ENCODE data around the gene TTLL9. TPM values are rescaled to one million over a fixed set of nuclear protein-coding genes. Genes with fewer than 3 reads are reported as not detected.

TTLL9 gene
- total RNA-seq = 1 to 10 TPM; 2.8 to 3.7 (median 3.1) TPM

GRCh38 chr20:31869942-31870725, at the start of gene TTLL9, which contains the start of gene DUSP15:
TSS of gene TTLL9 (plus strand) at chr20:31870634. CDS start at chr20:31871127, 493 bp downstream.
TSS of gene DUSP15 (minus strand) at chr20:31870527. CDS start at chr20:31870337, 190 bp downstream.
- Histone ChIP-seq H3K27ac (peak within 1 kb of the TSS; percentile 81 to 89 (median 86)), H3K4me1 (peaks cover 0 to 26% (median 15%) of the 10 kb centered on the region in 4 donors), H3K36me3 (peaks cover 0 to 4% (median 0%) of the 10 kb centered on the region in 3 donors), H3K9me3 (no peaks in the 10 kb centered on the region), H3K4me3 (peak within 1 kb of the TSS; percentile 57 to 80 (median 66)), H3K27me3 (no peaks in the 10 kb centered on the region)
- 1 to 2% methylated on average over 30 to 60 of the region's 80 CpGs for WGBS, 2 donors
- TF ChIP-seq POLR2A (IDR thresholded peaks at IDR 0.05) (peak; percentile 27 to 33), EP300 (IDR thresholded peaks at IDR 0.05) (peak in 1 of 2 donors; percentile 30)
- TF ChIP-seq, protein P1, sequence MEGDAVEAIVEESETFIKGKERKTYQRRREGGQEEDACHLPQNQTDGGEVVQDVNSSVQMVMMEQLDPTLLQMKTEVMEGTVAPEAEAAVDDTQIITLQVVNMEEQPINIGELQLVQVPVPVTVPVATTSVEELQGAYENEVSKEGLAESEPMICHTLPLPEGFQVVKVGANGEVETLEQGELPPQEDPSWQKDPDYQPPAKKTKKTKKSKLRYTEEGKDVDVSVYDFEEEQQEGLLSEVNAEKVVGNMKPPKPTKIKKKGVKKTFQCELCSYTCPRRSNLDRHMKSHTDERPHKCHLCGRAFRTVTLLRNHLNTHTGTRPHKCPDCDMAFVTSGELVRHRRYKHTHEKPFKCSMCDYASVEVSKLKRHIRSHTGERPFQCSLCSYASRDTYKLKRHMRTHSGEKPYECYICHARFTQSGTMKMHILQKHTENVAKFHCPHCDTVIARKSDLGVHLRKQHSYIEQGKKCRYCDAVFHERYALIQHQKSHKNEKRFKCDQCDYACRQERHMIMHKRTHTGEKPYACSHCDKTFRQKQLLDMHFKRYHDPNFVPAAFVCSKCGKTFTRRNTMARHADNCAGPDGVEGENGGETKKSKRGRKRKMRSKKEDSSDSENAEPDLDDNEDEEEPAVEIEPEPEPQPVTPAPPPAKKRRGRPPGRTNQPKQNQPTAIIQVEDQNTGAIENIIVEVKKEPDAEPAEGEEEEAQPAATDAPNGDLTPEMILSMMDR (IDR thresholded peaks at IDR 0.05) = peak in 2 of 5 experiments; percentile 8 to 13
- peak; percentile 29 to 30 for DNase-seq (ENCODE audit: low spot score in 2 of 2)

- no peaks in the 10 kb centered on the region for H3K27me3 ChIP-seq
- no peaks in the 10 kb centered on the region for H3K36me3 ChIP-seq
- no peaks in the 10 kb centered on the region for H3K9me3 ChIP-seq
- 62 to 65% methylated on average over 4 to 5 of the region's 5 CpGs for WGBS, 2 donors
- no peak overlapping the region for H3K27ac ChIP-seq
- TF ChIP-seq, protein P1 (IDR thresholded peaks at IDR 0.05) = no peak
- no peak for TF ChIP-seq EP300 (IDR thresholded peaks at IDR 0.05)
- TF ChIP-seq POLR2A (IDR thresholded peaks at IDR 0.05) = no peak
- DNase-seq (ENCODE audit: low spot score in 2 of 2) = no peak
- H3K4me3 ChIP-seq = no peak overlapping the region
- peaks cover 0 to 14% (median 6%) of the 10 kb centered on the region in 4 donors for H3K4me1 ChIP-seq
These were observed 49.0 kb upstream of the TTLL9 start for GRCh38 chr20:31821427-31821826.

- Histone ChIP-seq H3K27me3 (no peaks in the 10 kb centered on the region), H3K27ac (no peak overlapping the region), H3K9me3 (no peaks in the 10 kb centered on the region), H3K4me1 (peaks cover 0 to 14% (median 6%) of the 10 kb centered on the region in 4 donors), H3K4me3 (no peak overlapping the region), H3K36me3 (no peaks in the 10 kb centered on the region)
- no peak for TF ChIP-seq POLR2A (IDR thresholded peaks at IDR 0.05)
- TF ChIP-seq, protein P1 (IDR thresholded peaks at IDR 0.05) = peak; percentile 96 to 98 (median 98)
- DNase-seq (ENCODE audit: low spot score in 2 of 2) = peak; percentile 67 to 79
- 2 to 3% methylated on average over 17 to 28 of the region's 29 CpGs for WGBS, 2 donors
These were observed 47.8 kb upstream of the TTLL9 start for GRCh38 chr20:31822421-31823330.

- H3K27ac ChIP-seq = no peak overlapping the region
These were observed 46.9 kb upstream of the TTLL9 start for GRCh38 chr20:31823360-31824124.

More at GRCh38 chr20:31823360-31824124, 46.9 kb upstream of the TTLL9 start:
- TF ChIP-seq POLR2A (IDR thresholded peaks at IDR 0.05) (no peak), EP300 (IDR thresholded peaks at IDR 0.05) (no peak)
- TF ChIP-seq, protein P1 (IDR thresholded peaks at IDR 0.05) = no peak
- Histone ChIP-seq H3K27me3 (no peaks in the 10 kb centered on the region), H3K9me3 (no peaks in the 10 kb centered on the region), H3K4me3 (no peak overlapping the region), H3K36me3 (no peaks in the 10 kb centered on the region), H3K4me1 (peaks cover 0 to 14% (median 6%) of the 10 kb centered on the region in 4 donors)
- DNase-seq (ENCODE audit: low spot score in 2 of 2) = no peak
- WGBS, 2 donors = 54 to 61% methylated on average over 10 to 11 of the region's 14 CpGs
